HL-60 (cell line): ENCODE measurements around the gene IL17F.

Experiments used
- DNase-seq, 2 experiments: peaks; one replicate each; pipeline ENCODE4 v3.0.0-alpha.2; 2010 to 2020; ENCODE audit warnings: low read depth in 1 of 2, low spot score in 1 of 2
- H3K27ac ChIP-seq: fragments of 250-450 bp; sonication (Bioruptor Pico); replicated peaks from 2 replicates; pipeline ENCODE4 v1.5.1; 2020; ENCODE audit warnings: mild to moderate bottlenecking, moderate library complexity
- H3K27me3 ChIP-seq: fragments of 250-450 bp; sonication (Bioruptor Pico); 2 replicates; pipeline ENCODE4 v1.5.1; 2021; ENCODE audit warnings: mild to moderate bottlenecking, moderate library complexity; ENCODE audit not compliant: insufficient read depth, poor library complexity, severe bottlenecking
- H3K4me3 ChIP-seq: replicated peaks from 2 replicates; pipeline ENCODE4 v1.5.1; 2011; ENCODE audit warnings: mild to moderate bottlenecking, control low read depth, low read length; ENCODE audit not compliant: insufficient read depth
- CTCF ChIP-seq: IDR thresholded peaks from one replicate; pipeline ENCODE4 v1.5.1; 2011; ENCODE audit warnings: low read length, control low read depth, inconsistent platforms; ENCODE audit not compliant: insufficient read depth
- GABPA ChIP-seq: IDR thresholded peaks from 2 replicates; pipeline ENCODE4 v1.6.1; 2012; ENCODE audit warnings: low read depth
- POLR2AphosphoS5 ChIP-seq: IDR thresholded peaks from 2 replicates; pipeline ENCODE4 v1.6.1; 2012; ENCODE audit warnings: low read depth
- SPI1 ChIP-seq: IDR thresholded peaks from 2 replicates; pipeline ENCODE4 v1.6.1; 2012; ENCODE audit warnings: low read depth, mild to moderate bottlenecking, borderline replicate concordance
- TF ChIP-seq, protein P1 (sequence below): IDR thresholded peaks from 2 replicates; pipeline ENCODE4 v1.6.1; 2012; ENCODE audit warnings: low read depth; ENCODE audit not compliant: insufficient replicate concordance

Gene IL17F

GRCh38 chr6:52286798-52287432, 42.6 kb upstream of the IL17F start:
- Histone ChIP-seq H3K4me3 (no peak overlapping the region), H3K27ac (peak overlapping the region; percentile 37), H3K27me3 (no peaks in the 10 kb centered on the region)
- DNase-seq: peak in 1 of 2 experiments; percentile 91
- TF ChIP-seq SPI1 (no peak), CTCF (peak; percentile 65)

DNA sequence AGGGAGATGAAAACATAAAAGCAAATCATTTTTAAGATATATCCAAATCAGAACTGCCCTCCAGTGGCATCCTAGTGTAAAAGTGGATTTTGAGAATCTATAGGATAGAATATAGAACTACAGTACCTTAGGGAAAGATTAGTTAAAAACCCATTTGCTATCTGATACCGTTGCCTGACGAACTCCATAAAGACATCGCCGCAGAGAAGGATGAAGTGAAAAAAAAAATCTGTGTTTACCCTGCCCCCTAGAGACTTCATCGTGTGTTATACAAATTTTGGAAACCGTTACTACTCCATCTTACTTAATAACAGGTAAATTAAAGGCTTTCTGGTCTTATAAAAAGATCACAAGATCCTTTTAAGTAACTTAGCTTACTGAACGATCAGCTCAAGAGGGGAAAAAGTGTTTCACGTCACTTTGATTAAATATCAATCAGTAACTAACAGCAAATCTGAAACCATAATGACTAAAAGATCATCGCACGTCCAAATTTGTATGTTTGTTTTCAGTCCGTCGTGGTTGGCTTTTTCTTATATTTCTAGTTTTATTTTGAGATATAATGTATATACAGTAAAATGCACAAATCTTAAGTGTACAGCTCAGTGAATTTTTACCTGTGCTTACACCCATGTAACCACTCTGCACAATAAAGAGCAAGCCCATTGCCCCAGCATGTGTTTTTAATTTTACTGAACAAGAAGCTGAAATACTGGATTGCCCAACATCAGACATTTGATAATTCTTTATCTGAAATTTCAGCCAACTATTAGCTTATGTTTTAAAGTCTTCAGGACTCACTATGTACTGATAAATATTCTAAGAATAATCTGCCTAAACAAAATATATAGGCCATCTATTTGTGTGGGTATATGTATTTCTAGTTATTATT, 41.1 kb upstream of the IL17F start:
- TF ChIP-seq POLR2AphosphoS5 (no peak), CTCF (no peak)
- Histone ChIP-seq H3K27me3 (no peaks in the 10 kb centered on the region), H3K27ac (peak overlapping the region; percentile 64), H3K4me3 (peak overlapping the region; percentile 50)
- no peak for DNase-seq

DNA sequence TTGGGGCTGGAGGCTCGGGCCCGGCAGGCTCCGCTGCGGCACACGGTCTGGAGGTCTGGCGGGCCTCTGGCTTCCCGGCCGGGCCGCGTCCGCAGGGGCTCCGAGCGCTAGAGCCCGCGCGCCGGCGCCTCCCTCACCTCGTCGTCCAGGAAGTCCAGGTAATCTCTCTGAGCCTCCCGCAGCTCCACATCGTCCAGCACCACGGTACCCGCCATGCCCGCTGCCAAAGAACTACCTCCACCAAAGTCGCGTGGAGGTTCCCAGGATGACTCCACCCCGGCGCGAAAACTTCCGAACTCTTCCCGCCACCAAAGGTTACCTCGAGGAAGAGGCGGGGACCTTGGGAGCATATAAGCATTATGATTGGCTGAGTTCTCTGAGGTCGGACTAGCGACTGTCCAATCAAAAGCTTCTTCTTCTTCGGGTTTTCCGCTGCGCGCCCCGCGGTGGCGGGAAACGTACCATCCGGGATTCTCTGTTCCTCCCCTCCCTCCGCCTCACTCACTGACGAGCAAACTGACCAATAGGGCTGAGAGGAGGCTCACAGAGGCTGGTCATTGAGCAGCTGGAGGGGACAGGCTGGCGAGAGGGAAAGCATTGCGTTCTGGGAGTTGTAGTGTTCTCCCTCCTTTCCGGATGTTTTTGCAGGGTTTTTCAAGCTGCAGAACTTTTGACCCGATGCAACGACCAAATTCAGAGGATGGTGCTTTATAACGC, 40.3 kb upstream of the IL17F start, which contains the start of gene MCM3:
Gene MCM3 (minus strand): TSS at position 283 of the 717 bp plus-strand sequence. CDS start 68 bp downstream, at position 215.
- H3K27me3 ChIP-seq: no peaks in the 10 kb centered on the region
- TF ChIP-seq, protein P1, sequence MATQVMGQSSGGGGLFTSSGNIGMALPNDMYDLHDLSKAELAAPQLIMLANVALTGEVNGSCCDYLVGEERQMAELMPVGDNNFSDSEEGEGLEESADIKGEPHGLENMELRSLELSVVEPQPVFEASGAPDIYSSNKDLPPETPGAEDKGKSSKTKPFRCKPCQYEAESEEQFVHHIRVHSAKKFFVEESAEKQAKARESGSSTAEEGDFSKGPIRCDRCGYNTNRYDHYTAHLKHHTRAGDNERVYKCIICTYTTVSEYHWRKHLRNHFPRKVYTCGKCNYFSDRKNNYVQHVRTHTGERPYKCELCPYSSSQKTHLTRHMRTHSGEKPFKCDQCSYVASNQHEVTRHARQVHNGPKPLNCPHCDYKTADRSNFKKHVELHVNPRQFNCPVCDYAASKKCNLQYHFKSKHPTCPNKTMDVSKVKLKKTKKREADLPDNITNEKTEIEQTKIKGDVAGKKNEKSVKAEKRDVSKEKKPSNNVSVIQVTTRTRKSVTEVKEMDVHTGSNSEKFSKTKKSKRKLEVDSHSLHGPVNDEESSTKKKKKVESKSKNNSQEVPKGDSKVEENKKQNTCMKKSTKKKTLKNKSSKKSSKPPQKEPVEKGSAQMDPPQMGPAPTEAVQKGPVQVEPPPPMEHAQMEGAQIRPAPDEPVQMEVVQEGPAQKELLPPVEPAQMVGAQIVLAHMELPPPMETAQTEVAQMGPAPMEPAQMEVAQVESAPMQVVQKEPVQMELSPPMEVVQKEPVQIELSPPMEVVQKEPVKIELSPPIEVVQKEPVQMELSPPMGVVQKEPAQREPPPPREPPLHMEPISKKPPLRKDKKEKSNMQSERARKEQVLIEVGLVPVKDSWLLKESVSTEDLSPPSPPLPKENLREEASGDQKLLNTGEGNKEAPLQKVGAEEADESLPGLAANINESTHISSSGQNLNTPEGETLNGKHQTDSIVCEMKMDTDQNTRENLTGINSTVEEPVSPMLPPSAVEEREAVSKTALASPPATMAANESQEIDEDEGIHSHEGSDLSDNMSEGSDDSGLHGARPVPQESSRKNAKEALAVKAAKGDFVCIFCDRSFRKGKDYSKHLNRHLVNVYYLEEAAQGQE: no peak
- TF ChIP-seq CTCF (no peak), SPI1 (peak; percentile 58; the same call in 1 of the 2 replicates), POLR2AphosphoS5 (peak; percentile 84), GABPA (peak; percentile 81)
- H3K4me3 ChIP-seq: peak within 1 kb of the TSS; percentile 90
- peak; percentile 98 to 100 for DNase-seq
- H3K27ac ChIP-seq: peak within 1 kb of the TSS; percentile 86

- no peak for TF ChIP-seq POLR2AphosphoS5
- no peak for TF ChIP-seq SPI1
- no peak for TF ChIP-seq GABPA
- no peak for TF ChIP-seq CTCF
- TF ChIP-seq, protein P1: no peak
- peak in 1 of 2 experiments; percentile 45 for DNase-seq
- H3K4me3 ChIP-seq: peak overlapping the region; percentile 90
- H3K27ac ChIP-seq: peak overlapping the region; percentile 86
- no peaks in the 10 kb centered on the region for H3K27me3 ChIP-seq
Measured at GRCh38 chr6:52284131-52284459, 39.8 kb upstream of the IL17F start.
